ENCODE results near the gene DPYD. TPM values are rescaled to one million over a fixed set of nuclear protein-coding genes. Genes with fewer than 3 reads are reported as not detected.
"Not testable (repeated sequence)": the region's sequence is repeated elsewhere in the genome, so short reads cannot be mapped to it uniquely, and the experiment has no call there.

The DPYD gene
- polyA plus RNA-seq, 4 donors: 11.9 to 31.8 (median 26.0) TPM

- H3K27me3 ChIP-seq (ENCODE audit: control insufficient read depth in 3 of 3, insufficient read depth in 3 of 3, low read length in 3 of 3); H3K36me3 ChIP-seq (ENCODE audit: control insufficient read depth in 3 of 3, insufficient read depth in 2 of 3, low read depth in 1 of 3, low read length in 3 of 3); H3K4me3 ChIP-seq (ENCODE audit: low read depth in 1 of 3, low read length in 3 of 3); FAIRE-seq; H3K27ac ChIP-seq (ENCODE audit: low read depth in 1 of 3, low read length in 2 of 3); DNase-seq; H3K9me3 ChIP-seq (ENCODE audit: control insufficient read depth in 2 of 2, insufficient read depth in 1 of 2, low read depth in 1 of 2, low read length in 1 of 2); H3K4me1 ChIP-seq (ENCODE audit: control insufficient read depth in 3 of 3, insufficient read depth in 2 of 3, low read depth in 1 of 3, low read length in 2 of 3): not testable (repeated sequence)
- WGBS, 3 donors: no CpG with 5 or more reads among the region's 1 CpG
These were observed 571.0 kb downstream of the DPYD start for GRCh38 chr1:97349794-97350193.

- no peak overlapping the region for H3K4me3 ChIP-seq (ENCODE audit: low read depth in 1 of 3, low read length in 3 of 3)
- no peaks in the 10 kb centered on the region for H3K27me3 ChIP-seq (ENCODE audit: control insufficient read depth in 3 of 3, insufficient read depth in 3 of 3, low read length in 3 of 3)
- no peaks in the 10 kb centered on the region for H3K36me3 ChIP-seq (ENCODE audit: control insufficient read depth in 3 of 3, insufficient read depth in 2 of 3, low read depth in 1 of 3, low read length in 3 of 3)
- no peak for DNase-seq
- no peak overlapping the region for H3K27ac ChIP-seq (ENCODE audit: low read depth in 1 of 3, low read length in 2 of 3)
- 82 to 92% (median 90%) methylated on average over 3 of the region's 3 CpGs for WGBS, 3 donors
- no peaks in the 10 kb centered on the region for H3K9me3 ChIP-seq (ENCODE audit: control insufficient read depth in 2 of 2, insufficient read depth in 1 of 2, low read depth in 1 of 2, low read length in 1 of 2)
- H3K4me1 ChIP-seq (ENCODE audit: control insufficient read depth in 3 of 3, insufficient read depth in 2 of 3, low read depth in 1 of 3, low read length in 2 of 3): no peaks in the 10 kb centered on the region
- FAIRE-seq: no peak
These were observed 572.1 kb downstream of the DPYD start for GRCh38 chr1:97348599-97349265.

GRCh38 chr1:97340951-97341350 is 579.9 kb downstream of the DPYD start:
- FAIRE-seq (no peak), DNase-seq (no peak)
- Histone ChIP-seq H3K27me3 (ENCODE audit: control insufficient read depth in 3 of 3, insufficient read depth in 3 of 3, low read length in 3 of 3) (no peaks in the 10 kb centered on the region), H3K9me3 (ENCODE audit: control insufficient read depth in 2 of 2, insufficient read depth in 1 of 2, low read depth in 1 of 2, low read length in 1 of 2) (no peaks in the 10 kb centered on the region), H3K36me3 (ENCODE audit: control insufficient read depth in 3 of 3, insufficient read depth in 2 of 3, low read depth in 1 of 3, low read length in 3 of 3) (no peaks in the 10 kb centered on the region), H3K4me3 (ENCODE audit: low read depth in 1 of 3, low read length in 3 of 3) (no peak overlapping the region), H3K4me1 (ENCODE audit: control insufficient read depth in 3 of 3, insufficient read depth in 2 of 3, low read depth in 1 of 3, low read length in 2 of 3) (no peaks in the 10 kb centered on the region), H3K27ac (ENCODE audit: low read depth in 1 of 3, low read length in 2 of 3) (no peak overlapping the region)
- WGBS, 3 donors: 99 to 100% (median 100%) methylated on average over 1 of the region's 1 CpG

- FAIRE-seq: no peak
- H3K27me3 ChIP-seq (ENCODE audit: control insufficient read depth in 3 of 3, insufficient read depth in 3 of 3, low read length in 3 of 3): no peaks in the 10 kb centered on the region
- WGBS, 3 donors: 90 to 100% (median 94%) methylated on average over 4 of the region's 4 CpGs
- H3K4me3 ChIP-seq (ENCODE audit: low read depth in 1 of 3, low read length in 3 of 3): no peak overlapping the region
- H3K4me1 ChIP-seq (ENCODE audit: control insufficient read depth in 3 of 3, insufficient read depth in 2 of 3, low read depth in 1 of 3, low read length in 2 of 3): no peaks in the 10 kb centered on the region
- H3K9me3 ChIP-seq (ENCODE audit: control insufficient read depth in 2 of 2, insufficient read depth in 1 of 2, low read depth in 1 of 2, low read length in 1 of 2): no peaks in the 10 kb centered on the region
- no peaks in the 10 kb centered on the region for H3K36me3 ChIP-seq (ENCODE audit: control insufficient read depth in 3 of 3, insufficient read depth in 2 of 3, low read depth in 1 of 3, low read length in 3 of 3)
- H3K27ac ChIP-seq (ENCODE audit: low read depth in 1 of 3, low read length in 2 of 3): no peak overlapping the region
- DNase-seq: no peak
These were observed 582.5 kb downstream of the DPYD start for GRCh38 chr1:97338347-97338746.

- 70 to 76% (median 71%) methylated on average over 6 of the region's 6 CpGs for WGBS, 3 donors
- no peak overlapping the region for H3K4me3 ChIP-seq (ENCODE audit: low read depth in 1 of 3, low read length in 3 of 3)
- no peaks in the 10 kb centered on the region for H3K9me3 ChIP-seq (ENCODE audit: control insufficient read depth in 2 of 2, insufficient read depth in 1 of 2, low read depth in 1 of 2, low read length in 1 of 2)
- no peak overlapping the region for H3K27ac ChIP-seq (ENCODE audit: low read depth in 1 of 3, low read length in 2 of 3)
- H3K4me1 ChIP-seq (ENCODE audit: control insufficient read depth in 3 of 3, insufficient read depth in 2 of 3, low read depth in 1 of 3, low read length in 2 of 3): no peaks in the 10 kb centered on the region
- no peaks in the 10 kb centered on the region for H3K36me3 ChIP-seq (ENCODE audit: control insufficient read depth in 3 of 3, insufficient read depth in 2 of 3, low read depth in 1 of 3, low read length in 3 of 3)
- no peaks in the 10 kb centered on the region for H3K27me3 ChIP-seq (ENCODE audit: control insufficient read depth in 3 of 3, insufficient read depth in 3 of 3, low read length in 3 of 3)
- DNase-seq: no peak
- no peak for FAIRE-seq
These were observed 583.4 kb downstream of the DPYD start for GRCh38 chr1:97337250-97338030.

- no peak for FAIRE-seq
- no peak overlapping the region for H3K4me3 ChIP-seq (ENCODE audit: low read depth in 1 of 3, low read length in 3 of 3)
- 90 to 95% (median 94%) methylated on average over 4 of the region's 4 CpGs for WGBS, 3 donors
These were observed 586.4 kb downstream of the DPYD start for GRCh38 chr1:97334454-97334853.

GRCh38 chr1:97332716-97333115 is 588.1 kb downstream of the DPYD start:
- no peaks in the 10 kb centered on the region for H3K9me3 ChIP-seq (ENCODE audit: control insufficient read depth in 2 of 2, insufficient read depth in 1 of 2, low read depth in 1 of 2, low read length in 1 of 2)

More at GRCh38 chr1:97334454-97334853, 586.4 kb downstream of the DPYD start:
- no peaks in the 10 kb centered on the region for H3K36me3 ChIP-seq (ENCODE audit: control insufficient read depth in 3 of 3, insufficient read depth in 2 of 3, low read depth in 1 of 3, low read length in 3 of 3)
- no peak overlapping the region for H3K27ac ChIP-seq (ENCODE audit: low read depth in 1 of 3, low read length in 2 of 3)
- H3K4me1 ChIP-seq (ENCODE audit: control insufficient read depth in 3 of 3, insufficient read depth in 2 of 3, low read depth in 1 of 3, low read length in 2 of 3): no peaks in the 10 kb centered on the region
- DNase-seq: no peak
- H3K9me3 ChIP-seq (ENCODE audit: control insufficient read depth in 2 of 2, insufficient read depth in 1 of 2, low read depth in 1 of 2, low read length in 1 of 2): no peaks in the 10 kb centered on the region
- H3K27me3 ChIP-seq (ENCODE audit: control insufficient read depth in 3 of 3, insufficient read depth in 3 of 3, low read length in 3 of 3): no peaks in the 10 kb centered on the region

GRCh38 chr1:97331165-97331564 is 589.7 kb downstream of the DPYD start:
- DNase-seq: no peak
- Histone ChIP-seq H3K4me3 (ENCODE audit: low read depth in 1 of 3, low read length in 3 of 3) (no peak overlapping the region), H3K4me1 (ENCODE audit: control insufficient read depth in 3 of 3, insufficient read depth in 2 of 3, low read depth in 1 of 3, low read length in 2 of 3) (no peaks in the 10 kb centered on the region), H3K36me3 (ENCODE audit: control insufficient read depth in 3 of 3, insufficient read depth in 2 of 3, low read depth in 1 of 3, low read length in 3 of 3) (no peaks in the 10 kb centered on the region), H3K9me3 (ENCODE audit: control insufficient read depth in 2 of 2, insufficient read depth in 1 of 2, low read depth in 1 of 2, low read length in 1 of 2) (no peaks in the 10 kb centered on the region), H3K27me3 (ENCODE audit: control insufficient read depth in 3 of 3, insufficient read depth in 3 of 3, low read length in 3 of 3) (no peaks in the 10 kb centered on the region), H3K27ac (ENCODE audit: low read depth in 1 of 3, low read length in 2 of 3) (no peak overlapping the region)
- FAIRE-seq: no peak
- 86 to 96% (median 91%) methylated on average over 8 of the region's 8 CpGs for WGBS, 3 donors

More at GRCh38 chr1:97332716-97333115, 588.1 kb downstream of the DPYD start:
- no peaks in the 10 kb centered on the region for H3K36me3 ChIP-seq (ENCODE audit: control insufficient read depth in 3 of 3, insufficient read depth in 2 of 3, low read depth in 1 of 3, low read length in 3 of 3)
- H3K4me1 ChIP-seq (ENCODE audit: control insufficient read depth in 3 of 3, insufficient read depth in 2 of 3, low read depth in 1 of 3, low read length in 2 of 3): no peaks in the 10 kb centered on the region
- no peak overlapping the region for H3K4me3 ChIP-seq (ENCODE audit: low read depth in 1 of 3, low read length in 3 of 3)
- no peak for DNase-seq
- no peaks in the 10 kb centered on the region for H3K27me3 ChIP-seq (ENCODE audit: control insufficient read depth in 3 of 3, insufficient read depth in 3 of 3, low read length in 3 of 3)
- FAIRE-seq: no peak
- no peak overlapping the region for H3K27ac ChIP-seq (ENCODE audit: low read depth in 1 of 3, low read length in 2 of 3)
